CD4-positive, alpha-beta T cell treated with Interleukin-6 at 100 ng/mL for 8 hours (primary cell): ENCODE results near the gene SDR9C7.
"Not testable (repeated sequence)": the region's sequence is repeated elsewhere in the genome, so short reads cannot be mapped to it uniquely, and the experiment has no call there.

Experiments
- DNase-seq: peaks from one replicate; pipeline ENCODE4 v3.0.0-alpha.2; 2020; ENCODE audit warnings: mixed read lengths, low spot score

Gene SDR9C7

GRCh38 chr12:56916296-56916995 is 17.8 kb downstream of the SDR9C7 start:
- no peak for DNase-seq

- DNase-seq: no peak
Measured at GRCh38 chr12:56914724-56915123, 19.5 kb downstream of the SDR9C7 start.

GRCh38 chr12:56914256-56914655 is 20.0 kb downstream of the SDR9C7 start:
- no peak for DNase-seq

GRCh38 chr12:56909403-56909802 is 24.8 kb downstream of the SDR9C7 start:
- DNase-seq: not testable (repeated sequence)

- DNase-seq: no peak
Measured at GRCh38 chr12:56908136-56908535, 26.1 kb downstream of the SDR9C7 start.

GRCh38 chr12:56905852-56906251 is 28.4 kb downstream of the SDR9C7 start:
- no peak for DNase-seq

- no peak for DNase-seq
Measured at GRCh38 chr12:56903374-56903773, 30.8 kb downstream of the SDR9C7 start.

- DNase-seq: not testable (repeated sequence)
Measured at GRCh38 chr12:56901313-56901712, 32.9 kb downstream of the SDR9C7 start.

GRCh38 chr12:56900583-56900982 is 33.6 kb downstream of the SDR9C7 start:
- no peak for DNase-seq

GRCh38 chr12:56898938-56899337 is 35.3 kb downstream of the SDR9C7 start:
- no peak for DNase-seq

- no peak for DNase-seq
Measured at GRCh38 chr12:56897844-56898361, 36.3 kb downstream of the SDR9C7 start.

GRCh38 chr12:56896082-56896481 is 38.1 kb downstream of the SDR9C7 start:
- DNase-seq: no peak

- no peak for DNase-seq
Measured at GRCh38 chr12:56894698-56895368, 39.4 kb downstream of the SDR9C7 start.

GRCh38 chr12:56891885-56892284 is 42.3 kb downstream of the SDR9C7 start:
- not testable (repeated sequence) for DNase-seq

GRCh38 chr12:56886319-56886718 is 47.9 kb downstream of the SDR9C7 start:
- no peak for DNase-seq

- DNase-seq: no peak
Measured at GRCh38 chr12:56885316-56885715, 48.9 kb downstream of the SDR9C7 start.

- DNase-seq: no peak
Measured at GRCh38 chr12:56884421-56884820, 49.8 kb downstream of the SDR9C7 start.

GRCh38 chr12:56882407-56882806 is 51.8 kb downstream of the SDR9C7 start:
- not testable (repeated sequence) for DNase-seq

GRCh38 chr12:56880125-56880992 is 53.8 kb downstream of the SDR9C7 start:
- DNase-seq: no peak

- DNase-seq: not testable (repeated sequence)
Measured at GRCh38 chr12:56879240-56880124, 54.7 kb downstream of the SDR9C7 start.

GRCh38 chr12:56878010-56878339 is 56.2 kb downstream of the SDR9C7 start:
- no peak for DNase-seq
